GM12878 (cell line): Measurements from ENCODE around the gene SLC2A3.
"Not testable (repeated sequence)": the region's sequence is repeated elsewhere in the genome, so short reads cannot be mapped to it uniquely, and the experiment has no call there.

Experiments
- ATF2 ChIP-seq: IDR thresholded peaks from 2 replicates; pipeline ENCODE4 v1.6.1; 2012; ENCODE audit warnings: low read length, inconsistent platforms
- CTCF ChIP-seq, 3 experiments: IDR thresholded peaks in 2 of 3; conservative IDR thresholded peaks in 1 of 3; 2 replicates each; pipeline ENCODE4 v1.5.1; 2011; ENCODE audit warnings: low read depth in 3 of 3, low read length in 3 of 3, mild to moderate bottlenecking in 3 of 3, control low read depth in 2 of 3, moderate library complexity in 2 of 3, inconsistent platforms in 1 of 3, mixed read lengths in 1 of 3; ENCODE audit not compliant: control insufficient read depth in 2 of 3, insufficient read depth in 1 of 3; ENCODE audit errors: extremely low read depth in 1 of 3
- EP300 ChIP-seq, 2 experiments: fragments of 150-350 bp in 1 of 2; IDR thresholded peaks; 2 replicates each; pipeline ENCODE4 v1.6.1; 2011 to 2012; ENCODE audit warnings: low read depth in 2 of 2, low read length in 2 of 2, borderline replicate concordance in 1 of 2, improper control_type of control experiment in 1 of 2, inconsistent platforms in 1 of 2; ENCODE audit not compliant: control insufficient read depth in 1 of 2
- FOXK2 ChIP-seq: fragments of 450-650 bp; IDR thresholded peaks from 2 replicates; pipeline ENCODE4 v1.6.1; 2017; ENCODE audit warnings: mild to moderate bottlenecking, moderate library complexity
- LARP7 ChIP-seq: fragments of 450-650 bp; IDR thresholded peaks from 2 replicates; pipeline ENCODE4 v1.6.1; 2017; ENCODE audit warnings: mild to moderate bottlenecking
- POLR2A ChIP-seq: IDR thresholded peaks from 2 replicates; pipeline ENCODE4 v1.6.1; 2011; ENCODE audit warnings: low read depth, mild to moderate bottlenecking, low read length
- POLR2AphosphoS5 ChIP-seq: IDR thresholded peaks from 2 replicates; pipeline ENCODE4 v1.6.1; 2011; ENCODE audit warnings: mild to moderate bottlenecking, low read length, inconsistent platforms
- RAD21 ChIP-seq: IDR thresholded peaks from 2 replicates; pipeline ENCODE4 v1.6.1; 2011; ENCODE audit warnings: mild to moderate bottlenecking, low read depth, low read length, moderate library complexity; ENCODE audit not compliant: insufficient read depth
- REST ChIP-seq: IDR thresholded peaks from 2 replicates; pipeline ENCODE4 v1.6.1; 2012; ENCODE audit warnings: mild to moderate bottlenecking, low read depth, low read length
- RFX5 ChIP-seq: IDR thresholded peaks from 2 replicates; pipeline ENCODE4 v1.6.1; 2011; ENCODE audit warnings: low read depth, low read length, improper control_type of control experiment
- USF1 ChIP-seq: IDR thresholded peaks from 2 replicates; pipeline ENCODE4 v1.6.1; 2011; ENCODE audit warnings: borderline replicate concordance, low read depth, mild to moderate bottlenecking, moderate library complexity, mixed read lengths, low read length; ENCODE audit not compliant: insufficient read depth; ENCODE audit errors: extremely low read length
- ZSCAN29 ChIP-seq: fragments of 450-650 bp; IDR thresholded peaks from 2 replicates; pipeline ENCODE4 v1.6.1; 2017; ENCODE audit warnings: mild to moderate bottlenecking, moderate library complexity

GRCh38 chr12:7983019-7983418 is 47.0 kb upstream of the SLC2A3 start:
- TF ChIP-seq USF1; CTCF (IDR thresholded peaks at IDR 0.05 in 2 of 3, conservative IDR thresholded peaks at IDR 0.05 in 1 of 3; ENCODE audit: control insufficient read depth in 2 of 3, extremely low read depth in 1 of 3, insufficient read depth in 1 of 3, low read depth in 3 of 3, low read length in 3 of 3); POLR2AphosphoS5; ZSCAN29; LARP7; RAD21; ATF2; REST; FOXK2; EP300 (IDR thresholded peaks at IDR 0.05; ENCODE audit: borderline replicate concordance in 1 of 2, control insufficient read depth in 1 of 2, low read depth in 2 of 2, low read length in 2 of 2); POLR2A; RFX5: not testable (repeated sequence)
